T-cell (primary cell): ENCODE data around the gene PDZRN3. TPM values are rescaled to one million over a fixed set of nuclear protein-coding genes. Genes with fewer than 3 reads are reported as not detected.

ENCODE experiments used
- ATAC-seq, 4 experiments: fragments of 200-7000 bp in 3 of 4; fragments of 150-1000 bp in 1 of 4; cut with Tn5 transposase; replicated peaks in 1 of 4; 1 replicate in 3 of 4; 2 replicates in 1 of 4; pipeline ENCODE4 v1.10.0; 2021; ENCODE audit warnings: moderate library complexity in 3 of 4, mild to moderate bottlenecking in 2 of 4, moderate number of reproducible peaks in 1 of 4
- CTCF ChIA-PET, 2 donors: fragments of 300-600 bp; sonication (Branson Sonifier 250); formaldehyde crosslinking; loops; one replicate each; lab custom pipeline; 2022; ENCODE audit warnings: antibody characterized with exemption in 2 of 2; lab: Charles Lee
- POLR2A ChIA-PET, 2 donors: fragments of 300-600 bp; sonication (Branson Sonifier 250); formaldehyde crosslinking; loops; one replicate each; lab custom pipeline; 2022; ENCODE audit warnings: antibody characterized with exemption in 2 of 2; lab: Charles Lee
- DNase-seq, 35 experiments: peaks; one replicate each; pipeline versions ENCODE4 v3.0.0 to v3.0.0-alpha.2; 2013 to 2023
- H3K27ac ChIP-seq: one replicate; pipeline ENCODE4 v1.5.1; 2013; ENCODE audit warnings: low read length
- H3K27me3 ChIP-seq, 2 experiments: replicated peaks in 1 of 2; 1 replicate in 1 of 2; 2 replicates in 1 of 2; pipeline versions ENCODE4 v1.6.1 to v1.7.0; 2013; ENCODE audit warnings: low read length in 1 of 2, mixed read lengths in 1 of 2; ENCODE audit not compliant: control insufficient read depth in 2 of 2, insufficient read depth in 2 of 2; ENCODE audit errors: extremely low read depth in 1 of 2
- H3K36me3 ChIP-seq, 2 donors: 1 replicate in 1 of 2; 2 replicates in 1 of 2; pipeline versions ENCODE4 v1.6.1 to v1.7.0; 2013; ENCODE audit warnings: low read length in 1 of 2; ENCODE audit not compliant: control insufficient read depth in 2 of 2, insufficient read depth in 1 of 2; ENCODE audit errors: extremely low read depth in 1 of 2
- H3K4me1 ChIP-seq, 2 experiments: 1 replicate in 1 of 2; 2 replicates in 1 of 2; pipeline versions ENCODE4 v1.6.1 to v1.7.0; 2013; ENCODE audit warnings: low read length in 2 of 2, mixed read lengths in 1 of 2; ENCODE audit not compliant: insufficient read depth in 2 of 2, control insufficient read depth in 1 of 2; ENCODE audit errors: extremely low read depth in 1 of 2
- H3K4me3 ChIP-seq, 2 donors: 1 replicate in 1 of 2; 2 replicates in 1 of 2; pipeline versions ENCODE4 v1.5.1 to v1.7.0; 2013; ENCODE audit warnings: mild to moderate bottlenecking in 2 of 2, low read length in 1 of 2, moderate library complexity in 1 of 2; ENCODE audit not compliant: control insufficient read depth in 1 of 2; ENCODE audit errors: extremely low read depth in 1 of 2
- H3K9me3 ChIP-seq: 2 replicates; pipeline ENCODE4 v1.7.0; 2013
- H3K27ac Mint-ChIP-seq, 2 donors: one replicate each; pipeline ENCODE4 v1.8.0; 2020 to 2021; ENCODE audit warnings: mild to moderate bottlenecking in 2 of 2, mixed read lengths in 2 of 2
- H3K27me3 Mint-ChIP-seq, 2 donors: one replicate each; pipeline ENCODE4 v1.8.0; 2021 to 2022; ENCODE audit warnings: mixed read lengths in 2 of 2
- H3K36me3 Mint-ChIP-seq: one replicate; pipeline ENCODE4 v1.8.0; 2021; ENCODE audit warnings: mixed read lengths
- H3K4me1 Mint-ChIP-seq, 3 donors: one replicate each; pipeline ENCODE4 v1.8.0; 2020 to 2022; ENCODE audit warnings: mixed read lengths in 3 of 3, mild to moderate bottlenecking in 1 of 3
- H3K4me3 Mint-ChIP-seq, 3 donors: one replicate each; pipeline ENCODE4 v1.8.0; 2020 to 2022; ENCODE audit warnings: mild to moderate bottlenecking in 3 of 3, mixed read lengths in 3 of 3, moderate library complexity in 3 of 3
- H3K9me3 Mint-ChIP-seq, 3 donors: one replicate each; pipeline ENCODE4 v1.8.0; 2020 to 2022; ENCODE audit warnings: mixed read lengths in 3 of 3
- WGBS: methylation state at CpG from one replicate; pipeline ENCODE4 v1.1.5; 2013; ENCODE audit warnings: missing lambda C conversion rate; ENCODE audit not compliant: insufficient coverage; 5-methylcytosine and 5-hydroxymethylcytosine counted together
- total RNA-seq, 35 experiments: library from RNA in 6 of 35; stranded (reverse) in 6 of 35; fragments of 120-200 nt in 1 of 35; gene quantifications; one replicate each; pipeline versions ENCODE4 v1.2.1 to v1.2.4 and lab custom pipeline; 2013 to 2026

PDZRN3 gene
- total RNA-seq, 5 donors from 2014 or later (not counting 1 experiment from before 2014, with no cell fraction given): 0.16 to 0.73 (median 0.18) TPM; not detected in 2

DNA sequence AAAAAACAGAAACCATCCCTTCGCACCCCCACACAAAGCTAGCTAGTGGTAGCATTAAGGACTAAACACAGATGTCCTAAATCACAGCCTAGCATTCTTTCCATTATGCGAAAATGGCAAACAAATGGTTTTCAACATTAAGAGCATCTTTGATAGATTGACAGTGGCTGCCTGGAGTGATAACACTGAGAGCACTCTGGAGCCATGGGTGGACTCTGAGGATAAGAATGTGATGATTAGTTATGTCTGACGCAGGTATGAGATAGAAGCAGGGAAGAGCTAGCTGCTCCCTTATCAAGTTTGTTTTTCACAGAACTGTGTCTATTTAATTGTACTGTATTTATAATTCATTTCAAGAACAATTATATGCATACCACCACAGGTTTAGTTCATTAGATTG is 142.9 kb downstream of the PDZRN3 start:
- POLR2A ChIA-PET: no interaction called here
- Histone ChIP-seq H3K4me3 (no peak overlapping the region), H3K9me3 (peaks cover 7% of the 10 kb centered on the region), H3K4me1 (no peaks in the 10 kb centered on the region), H3K36me3 (no peaks in the 10 kb centered on the region), H3K27ac (no peak overlapping the region), H3K27me3 (peaks cover 2 to 6% of the 10 kb centered on the region in 2 experiments)
- CTCF ChIA-PET: no interaction called here
- Mint-ChIP-seq H3K4me1 (no peaks in the 10 kb centered on the region), H3K36me3 (no peaks in the 10 kb centered on the region), H3K27me3 (peaks cover 4 to 40% of the 10 kb centered on the region in 2 donors), H3K9me3 (peaks cover 0 to 5% (median 4%) of the 10 kb centered on the region in 3 donors), H3K27ac (no peak overlapping the region), H3K4me3 (no peak overlapping the region)
- DNase-seq (no peak), ATAC-seq (no peak)
- no CpG with 5 or more reads among the region's 3 CpGs for whole genome bisulfite sequencing

- POLR2A ChIA-PET: no interaction called here
- H3K27ac ChIP-seq: no peak overlapping the region
Observed at GRCh38 chr3:73480187-73480672, 144.5 kb downstream of the PDZRN3 start.

DNA sequence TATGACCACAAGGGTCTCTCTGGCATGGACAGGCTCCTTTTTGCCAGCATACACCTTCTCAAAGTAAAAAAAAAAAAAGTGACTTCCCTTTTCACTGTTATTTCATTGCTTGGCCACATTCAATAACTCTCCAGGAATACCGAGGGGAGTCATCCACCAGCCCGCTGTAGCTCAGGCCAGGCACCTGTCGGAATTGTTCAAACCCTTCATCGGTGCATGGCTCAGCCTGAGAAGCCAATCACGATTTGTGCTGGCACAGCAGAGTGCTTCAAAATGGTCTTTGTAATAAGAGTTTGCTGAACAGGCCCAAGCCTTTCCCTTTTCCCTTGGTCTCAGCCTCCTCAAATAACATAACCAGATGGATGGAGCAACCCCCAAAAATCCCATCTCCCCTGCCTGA is 145.4 kb downstream of the PDZRN3 start:
- DNase-seq: no peak
- no peak overlapping the region for H3K27ac Mint-ChIP-seq
- H3K9me3 Mint-ChIP-seq: peaks cover 0 to 5% (median 4%) of the 10 kb centered on the region in 3 donors
- H3K4me3 Mint-ChIP-seq: no peak overlapping the region
- no peak overlapping the region for H3K4me3 ChIP-seq
- peaks cover 2 to 6% of the 10 kb centered on the region in 2 experiments for H3K27me3 ChIP-seq
- no peak for ATAC-seq
- peaks cover 7% of the 10 kb centered on the region for H3K9me3 ChIP-seq
- no peaks in the 10 kb centered on the region for H3K4me1 ChIP-seq
- WGBS: 68% methylated on average over 3 of the region's 5 CpGs
- no peaks in the 10 kb centered on the region for H3K4me1 Mint-ChIP-seq
- H3K27ac ChIP-seq: no peak overlapping the region
- ChIA-PET POLR2A (interaction anchor here in 1 of 2 donors (0.7 kb wide), 1 partner anchor 174 kb away, joined by 3 read pairs; no protein-coding TSS in a partner anchor), CTCF (no interaction called here)
- no peaks in the 10 kb centered on the region for H3K36me3 ChIP-seq
- H3K27me3 Mint-ChIP-seq: peaks cover 6 to 39% of the 10 kb centered on the region in 2 donors
- H3K36me3 Mint-ChIP-seq: no peaks in the 10 kb centered on the region

More at GRCh38 chr3:73480187-73480672, 144.5 kb downstream of the PDZRN3 start:
- Histone ChIP-seq H3K36me3 (no peaks in the 10 kb centered on the region), H3K27me3 (peaks cover 2 to 6% of the 10 kb centered on the region in 2 experiments), H3K4me1 (no peaks in the 10 kb centered on the region), H3K9me3 (peaks cover 7% of the 10 kb centered on the region), H3K4me3 (no peak overlapping the region)
- Mint-ChIP-seq H3K36me3 (no peaks in the 10 kb centered on the region), H3K27me3 (peaks cover 4 to 37% of the 10 kb centered on the region in 2 donors), H3K4me3 (no peak overlapping the region), H3K9me3 (peaks cover 0 to 5% (median 4%) of the 10 kb centered on the region in 3 donors), H3K4me1 (no peaks in the 10 kb centered on the region), H3K27ac (no peak overlapping the region)
- CTCF ChIA-PET: no interaction called here
- 79% methylated on average over 2 of the region's 3 CpGs for WGBS
- DNase-seq (no peak), ATAC-seq (no peak)

DNA sequence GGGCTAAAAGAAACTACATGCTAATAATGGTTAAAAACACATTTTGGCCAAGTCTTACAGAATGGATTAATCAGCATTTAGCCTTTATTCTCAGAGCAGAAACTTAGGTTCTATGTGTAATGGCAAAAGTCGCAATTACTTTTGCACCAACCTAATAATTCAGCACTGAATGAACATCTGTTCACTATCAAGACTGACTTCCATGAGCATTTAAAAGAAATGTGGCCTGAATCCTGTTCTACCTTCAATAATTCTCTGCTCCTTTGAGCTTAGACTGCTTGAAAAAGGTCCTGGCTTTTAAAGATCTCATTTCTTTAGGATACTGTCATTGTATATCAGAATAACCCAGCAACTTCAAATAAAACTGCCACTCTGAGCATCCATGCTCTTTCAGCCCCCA is 145.9 kb downstream of the PDZRN3 start:
- ChIA-PET CTCF (no interaction called here), POLR2A (interaction anchor here in 1 of 2 donors (0.7 kb wide), 1 partner anchor 174 kb away, joined by 3 read pairs; no protein-coding TSS in a partner anchor)
- Histone ChIP-seq H3K9me3 (peaks cover 7% of the 10 kb centered on the region), H3K4me3 (no peak overlapping the region), H3K27ac (no peak overlapping the region), H3K4me1 (no peaks in the 10 kb centered on the region), H3K36me3 (no peaks in the 10 kb centered on the region), H3K27me3 (peaks cover 2 to 7% of the 10 kb centered on the region in 2 experiments)
- Mint-ChIP-seq H3K36me3 (no peaks in the 10 kb centered on the region), H3K9me3 (peaks cover 0 to 5% (median 4%) of the 10 kb centered on the region in 3 donors), H3K27me3 (peaks cover 7 to 38% of the 10 kb centered on the region in 2 donors), H3K4me1 (no peaks in the 10 kb centered on the region), H3K27ac (no peak overlapping the region), H3K4me3 (no peak overlapping the region)
- no CpG with 5 or more reads among the region's 1 CpG for WGBS
- ATAC-seq: no peak
- no peak for DNase-seq

DNA sequence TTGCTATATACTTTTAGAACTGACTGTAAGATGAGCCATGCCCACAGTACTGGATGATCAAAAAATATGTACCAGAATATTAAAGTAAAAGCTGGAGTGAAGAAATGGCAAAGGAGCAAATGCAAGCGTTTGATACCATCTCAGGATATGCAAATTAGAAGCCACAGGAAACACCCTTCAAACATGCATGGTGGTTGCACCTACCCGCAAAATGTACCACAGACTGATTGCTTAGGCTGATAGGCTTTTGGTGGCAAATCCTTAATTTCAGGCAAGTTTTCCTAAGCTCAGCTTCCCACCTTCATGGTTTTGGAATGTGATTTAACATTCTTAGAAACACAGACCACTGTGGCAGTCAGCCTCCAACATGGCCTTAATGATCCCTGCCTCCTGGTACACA is 149.0 kb downstream of the PDZRN3 start:
- no peak for ATAC-seq

DNA sequence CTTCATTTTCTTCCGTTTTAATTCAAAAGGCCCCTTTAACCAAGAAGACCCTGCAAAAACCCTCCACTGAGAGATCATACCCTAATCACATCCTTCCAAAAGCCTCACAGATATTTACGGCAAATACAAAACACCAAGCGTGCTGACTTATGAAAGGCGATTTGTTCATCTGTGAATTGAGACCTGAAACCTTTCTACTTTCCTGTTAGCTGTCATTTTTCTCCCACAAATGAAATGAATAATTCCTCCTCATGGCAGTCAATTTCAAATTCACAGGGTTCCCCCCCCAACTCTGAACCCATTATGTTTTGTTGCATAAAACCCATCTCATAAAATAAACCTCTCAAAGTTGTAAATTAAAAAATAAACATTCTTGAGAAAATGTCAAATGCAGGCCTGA is 149.6 kb downstream of the PDZRN3 start:
- H3K9me3 Mint-ChIP-seq: peaks cover 0 to 5% (median 4%) of the 10 kb centered on the region in 3 donors
- no peak overlapping the region for H3K4me3 Mint-ChIP-seq
- H3K36me3 Mint-ChIP-seq: no peaks in the 10 kb centered on the region
- no peaks in the 10 kb centered on the region for H3K36me3 ChIP-seq
- WGBS: 76% methylated on average over 4 of the region's 4 CpGs
- peaks cover 7% of the 10 kb centered on the region for H3K9me3 ChIP-seq
- peaks cover 3 to 38% of the 10 kb centered on the region in 2 donors for H3K27me3 Mint-ChIP-seq
- POLR2A ChIA-PET: no interaction called here
- H3K4me3 ChIP-seq: no peak overlapping the region
- no peaks in the 10 kb centered on the region for H3K4me1 Mint-ChIP-seq
- peaks cover 2 to 6% of the 10 kb centered on the region in 2 experiments for H3K27me3 ChIP-seq
- no peak overlapping the region for H3K27ac ChIP-seq
- H3K27ac Mint-ChIP-seq: no peak overlapping the region
- no peaks in the 10 kb centered on the region for H3K4me1 ChIP-seq
- DNase-seq: no peak
- no peak for ATAC-seq
- CTCF ChIA-PET: no interaction called here

More for the DNA sequence above, 149.0 kb downstream of the PDZRN3 start:
- Mint-ChIP-seq H3K4me3 (no peak overlapping the region), H3K27me3 (peaks cover 3 to 38% of the 10 kb centered on the region in 2 donors), H3K27ac (no peak overlapping the region), H3K36me3 (no peaks in the 10 kb centered on the region), H3K9me3 (peaks cover 0 to 5% (median 4%) of the 10 kb centered on the region in 3 donors), H3K4me1 (no peaks in the 10 kb centered on the region)
- H3K36me3 ChIP-seq: no peaks in the 10 kb centered on the region
- 17% methylated on average over 1 of the region's 2 CpGs for WGBS
- no peak overlapping the region for H3K4me3 ChIP-seq
- ChIA-PET POLR2A (no interaction called here), CTCF (no interaction called here)
- H3K9me3 ChIP-seq: peaks cover 7% of the 10 kb centered on the region
- no peaks in the 10 kb centered on the region for H3K4me1 ChIP-seq
- no peak overlapping the region for H3K27ac ChIP-seq
- peaks cover 2 to 6% of the 10 kb centered on the region in 2 experiments for H3K27me3 ChIP-seq
- DNase-seq: no peak
